AG04449 (cell line): Measurements from ENCODE around the gene UIMC1.

Source experiments
- CTCF ChIA-PET: fragments of 350-600 bp; formaldehyde crosslinking; extraction: SDS; loops from one replicate; lab custom pipeline; 2021; ENCODE audit warnings: antibody characterized with exemption; lab: Yijun Ruan, JAX
- POLR2A ChIA-PET: fragments of 400-600, 350-600 bp; formaldehyde crosslinking; extraction: SDS; loops from one replicate; lab custom pipeline; 2020; ENCODE audit warnings: antibody characterized with exemption, inconsistent platforms; lab: Yijun Ruan, JAX
- DNase-seq: peaks from one replicate; pipeline ENCODE4 v3.0.0-alpha.2; 2010; ENCODE audit warnings: low read depth, low spot score
- H3K4me3 ChIP-seq: 2 replicates; pipeline ENCODE4 v1.5.1; 2011; ENCODE audit warnings: low read depth, mild to moderate bottlenecking, control low read depth, low read length
- TF ChIP-seq, protein P1 (sequence below): IDR thresholded peaks from one replicate; pipeline ENCODE4 v1.5.1; 2011; ENCODE audit warnings: mild to moderate bottlenecking, moderate library complexity, low read length, control low read depth, inconsistent platforms; ENCODE audit not compliant: insufficient read depth; ENCODE audit errors: missing control alignments

UIMC1 gene

DNA sequence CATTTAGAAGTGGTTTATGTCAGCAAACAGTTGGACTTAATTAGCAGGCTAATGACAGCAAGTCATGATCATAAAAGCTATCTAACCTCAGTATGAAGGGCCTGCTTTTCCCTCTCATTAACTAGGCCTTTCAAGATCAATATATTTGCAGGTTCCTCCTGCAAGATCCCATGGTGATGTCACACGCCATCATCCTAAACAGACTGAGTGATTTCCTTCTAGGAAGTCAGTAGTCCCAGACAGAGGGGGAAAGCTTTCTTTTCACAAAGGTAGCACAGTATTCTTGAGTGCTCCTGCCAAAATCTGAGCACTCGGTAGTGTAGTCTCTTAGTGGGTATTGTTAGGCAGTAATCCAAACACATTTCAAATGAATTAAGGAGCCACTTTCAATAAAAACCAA, 52.5 kb downstream of the UIMC1 start:
- no peak for DNase-seq
- POLR2A ChIA-PET: no interaction called here
- CTCF ChIA-PET: interaction anchor here (0.7 to 1.5 kb wide), 3 partner anchors 50 to 295 kb away, joined by 3 to 6 read pairs (median 3); no protein-coding TSS in a partner anchor
- TF ChIP-seq, protein P1, sequence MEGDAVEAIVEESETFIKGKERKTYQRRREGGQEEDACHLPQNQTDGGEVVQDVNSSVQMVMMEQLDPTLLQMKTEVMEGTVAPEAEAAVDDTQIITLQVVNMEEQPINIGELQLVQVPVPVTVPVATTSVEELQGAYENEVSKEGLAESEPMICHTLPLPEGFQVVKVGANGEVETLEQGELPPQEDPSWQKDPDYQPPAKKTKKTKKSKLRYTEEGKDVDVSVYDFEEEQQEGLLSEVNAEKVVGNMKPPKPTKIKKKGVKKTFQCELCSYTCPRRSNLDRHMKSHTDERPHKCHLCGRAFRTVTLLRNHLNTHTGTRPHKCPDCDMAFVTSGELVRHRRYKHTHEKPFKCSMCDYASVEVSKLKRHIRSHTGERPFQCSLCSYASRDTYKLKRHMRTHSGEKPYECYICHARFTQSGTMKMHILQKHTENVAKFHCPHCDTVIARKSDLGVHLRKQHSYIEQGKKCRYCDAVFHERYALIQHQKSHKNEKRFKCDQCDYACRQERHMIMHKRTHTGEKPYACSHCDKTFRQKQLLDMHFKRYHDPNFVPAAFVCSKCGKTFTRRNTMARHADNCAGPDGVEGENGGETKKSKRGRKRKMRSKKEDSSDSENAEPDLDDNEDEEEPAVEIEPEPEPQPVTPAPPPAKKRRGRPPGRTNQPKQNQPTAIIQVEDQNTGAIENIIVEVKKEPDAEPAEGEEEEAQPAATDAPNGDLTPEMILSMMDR: no peak
- no peak overlapping the region for H3K4me3 ChIP-seq

DNA sequence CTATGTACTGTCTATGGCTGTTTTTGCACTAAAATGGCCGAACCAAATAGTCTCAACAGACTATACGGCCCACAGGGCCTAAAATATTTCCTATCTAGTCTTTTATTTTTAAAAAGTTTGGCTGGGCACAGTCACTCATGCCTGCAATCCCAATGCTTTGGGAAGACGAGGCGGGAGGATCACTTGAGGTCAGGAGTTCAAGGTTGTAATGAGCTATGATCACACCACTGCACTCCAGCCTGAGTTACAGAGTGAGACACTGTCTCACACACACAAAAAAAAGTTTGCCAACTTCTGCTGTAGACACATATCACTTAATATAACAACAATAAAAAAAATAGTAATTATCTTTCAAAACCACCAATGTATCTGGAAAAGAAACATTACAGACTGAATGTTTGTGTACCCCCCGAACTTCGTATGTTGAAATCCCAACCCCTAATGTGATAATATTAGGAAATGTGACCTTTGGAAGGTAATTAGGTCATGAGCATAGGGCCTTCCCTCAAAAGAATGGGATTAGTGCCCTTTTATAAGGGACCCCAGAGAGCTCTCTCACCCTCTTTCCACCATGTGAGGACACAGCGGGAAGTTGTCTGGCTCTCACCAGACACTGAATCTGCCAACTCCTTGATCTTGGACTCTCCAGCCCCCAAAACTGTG, 53.9 kb downstream of the UIMC1 start:
- ChIA-PET POLR2A (no interaction called here), CTCF (no interaction called here)
- TF ChIP-seq, protein P1: no peak
- H3K4me3 ChIP-seq: no peak overlapping the region
- DNase-seq: no peak

DNA sequence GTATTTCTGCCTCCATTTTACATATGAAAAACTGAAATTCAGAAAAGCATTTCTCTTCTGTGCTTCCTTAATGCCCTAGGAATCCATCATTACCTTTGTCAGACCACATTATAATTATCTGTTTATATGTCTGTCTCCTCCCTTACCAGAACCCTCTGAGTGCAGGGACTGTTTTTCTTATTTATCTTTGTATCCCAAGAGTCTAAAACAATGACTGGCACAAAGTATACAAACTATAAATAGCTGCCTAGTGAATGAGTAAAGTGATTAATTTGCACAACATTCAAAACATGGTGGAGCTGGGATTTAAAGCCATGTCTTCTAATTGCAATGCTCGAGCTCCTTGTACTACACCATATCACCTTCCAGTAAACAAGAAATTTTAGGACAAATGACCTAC, 58.1 kb downstream of the UIMC1 start:
- TF ChIP-seq, protein P1: no peak
- POLR2A ChIA-PET: no interaction called here
- H3K4me3 ChIP-seq: no peak overlapping the region
- CTCF ChIA-PET: no interaction called here
- no peak for DNase-seq

DNA sequence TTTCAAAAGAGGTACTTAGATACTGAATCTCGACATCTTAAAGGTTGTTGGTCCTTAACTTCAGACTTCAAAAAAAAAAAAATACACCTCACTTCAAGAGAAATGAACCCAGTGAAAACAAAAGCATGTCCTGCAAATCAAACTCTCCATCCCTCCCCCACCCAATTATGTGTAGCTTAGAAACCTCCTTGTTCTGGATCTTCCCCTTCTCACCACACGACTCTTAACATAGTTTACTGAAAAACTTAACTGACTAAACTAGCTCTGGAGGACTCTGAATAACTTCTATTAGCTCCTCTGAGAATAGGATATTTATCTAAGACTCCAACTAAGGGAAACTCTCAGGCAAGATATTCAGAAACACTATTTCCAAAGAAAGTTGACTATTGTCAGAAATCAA, 58.7 kb downstream of the UIMC1 start:
- ChIA-PET CTCF (no interaction called here), POLR2A (no interaction called here)
- DNase-seq: no peak
- H3K4me3 ChIP-seq: no peak overlapping the region
- TF ChIP-seq, protein P1: no peak

DNA sequence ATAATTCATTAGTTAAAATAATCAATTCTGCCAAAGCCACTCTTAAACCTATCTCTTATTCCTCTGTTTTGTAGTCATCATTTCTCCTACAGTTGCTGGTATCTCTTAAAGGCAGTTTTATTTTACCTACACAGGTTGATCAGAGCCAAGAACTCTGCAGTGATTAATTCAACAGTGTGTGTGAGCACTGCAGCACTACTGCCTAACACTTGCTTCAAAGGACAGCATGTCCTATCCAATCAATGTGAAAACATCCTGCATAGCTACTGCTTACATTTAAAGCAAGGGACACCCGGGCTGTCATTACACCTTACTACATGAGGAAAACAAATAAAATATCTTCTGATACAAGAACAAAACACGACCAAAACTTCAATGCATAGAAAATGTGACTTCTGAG, 62.3 kb downstream of the UIMC1 start:
- CTCF ChIA-PET: interaction anchor here (1.2 to 2.1 kb wide), 2 partner anchors 13 to 284 kb away, joined by 4 read pairs; no protein-coding TSS in a partner anchor
- TF ChIP-seq, protein P1: no peak
- H3K4me3 ChIP-seq: no peak overlapping the region
- POLR2A ChIA-PET: no interaction called here
- DNase-seq: no peak

DNA sequence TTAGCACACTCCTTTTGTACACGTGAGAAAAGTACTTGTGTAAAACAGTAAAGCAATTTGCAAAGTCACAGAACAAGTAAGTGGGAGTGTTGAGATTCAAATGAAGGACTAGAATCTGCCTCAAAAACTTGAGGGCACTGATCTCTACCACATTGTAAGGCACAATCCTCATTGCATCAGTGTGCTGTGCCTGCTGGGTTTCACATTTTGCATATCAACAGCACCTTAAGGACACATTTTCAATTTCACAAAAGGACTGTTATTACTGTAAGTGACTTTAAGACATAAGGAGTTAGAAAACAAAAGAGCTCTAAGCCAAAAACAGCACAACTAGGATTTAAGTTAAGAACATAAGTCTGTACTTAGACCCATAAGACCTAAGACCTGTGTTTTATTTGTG, 62.8 kb downstream of the UIMC1 start:
- TF ChIP-seq, protein P1: no peak
- H3K4me3 ChIP-seq: no peak overlapping the region
- CTCF ChIA-PET: interaction anchor here (1.2 to 2.1 kb wide), 2 partner anchors 13 to 283 kb away, joined by 4 read pairs; no protein-coding TSS in a partner anchor
- POLR2A ChIA-PET: no interaction called here
- DNase-seq: no peak
